ENCODE results near the gene BBS9. TPM values are rescaled to one million over a fixed set of nuclear protein-coding genes. Genes with fewer than 3 reads are reported as not detected.

Gene BBS9
- total RNA-seq, 1 donor from 2014 or later = 22.6 TPM

DNA sequence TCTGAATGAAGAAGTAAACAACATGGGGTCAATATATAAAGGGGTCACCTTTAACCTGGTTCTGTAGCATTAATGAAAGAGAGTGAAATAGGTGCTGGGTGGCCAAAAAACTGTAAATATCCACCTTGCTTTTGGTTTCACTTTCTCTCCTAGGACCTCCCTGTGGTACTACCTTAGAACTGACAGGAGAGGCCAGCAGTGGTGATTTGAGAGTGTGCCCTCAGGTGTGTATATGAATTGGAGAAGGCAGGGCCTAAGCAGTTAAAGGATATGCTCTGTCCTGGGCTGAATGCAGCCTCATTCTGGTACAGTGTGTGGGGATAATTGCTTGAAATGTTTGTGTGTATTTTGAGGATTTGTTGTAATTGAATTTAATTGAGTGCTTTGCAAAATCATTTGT, 62.0 kb downstream of the BBS9 start:
- no peaks in the 10 kb centered on the region for H3K9me3 Mint-ChIP-seq (ENCODE audit: unreplicated experiment)
- H3K4me1 Mint-ChIP-seq (ENCODE audit: unreplicated experiment) = no peaks in the 10 kb centered on the region
- H3K36me3 Mint-ChIP-seq (ENCODE audit: unreplicated experiment) = peaks cover 3% of the 10 kb centered on the region
- DNase-seq (ENCODE audit: extremely low spot score, unreplicated experiment) = no peak
- TF ChIP-seq, protein P1, sequence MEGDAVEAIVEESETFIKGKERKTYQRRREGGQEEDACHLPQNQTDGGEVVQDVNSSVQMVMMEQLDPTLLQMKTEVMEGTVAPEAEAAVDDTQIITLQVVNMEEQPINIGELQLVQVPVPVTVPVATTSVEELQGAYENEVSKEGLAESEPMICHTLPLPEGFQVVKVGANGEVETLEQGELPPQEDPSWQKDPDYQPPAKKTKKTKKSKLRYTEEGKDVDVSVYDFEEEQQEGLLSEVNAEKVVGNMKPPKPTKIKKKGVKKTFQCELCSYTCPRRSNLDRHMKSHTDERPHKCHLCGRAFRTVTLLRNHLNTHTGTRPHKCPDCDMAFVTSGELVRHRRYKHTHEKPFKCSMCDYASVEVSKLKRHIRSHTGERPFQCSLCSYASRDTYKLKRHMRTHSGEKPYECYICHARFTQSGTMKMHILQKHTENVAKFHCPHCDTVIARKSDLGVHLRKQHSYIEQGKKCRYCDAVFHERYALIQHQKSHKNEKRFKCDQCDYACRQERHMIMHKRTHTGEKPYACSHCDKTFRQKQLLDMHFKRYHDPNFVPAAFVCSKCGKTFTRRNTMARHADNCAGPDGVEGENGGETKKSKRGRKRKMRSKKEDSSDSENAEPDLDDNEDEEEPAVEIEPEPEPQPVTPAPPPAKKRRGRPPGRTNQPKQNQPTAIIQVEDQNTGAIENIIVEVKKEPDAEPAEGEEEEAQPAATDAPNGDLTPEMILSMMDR (IDR thresholded peaks at IDR 0.05) = no peak
- H3K4me3 Mint-ChIP-seq (ENCODE audit: unreplicated experiment) = no peak overlapping the region
- H3K27me3 Mint-ChIP-seq (ENCODE audit: unreplicated experiment) = no peaks in the 10 kb centered on the region
- no peak overlapping the region for H3K27ac Mint-ChIP-seq (ENCODE audit: unreplicated experiment)

DNA sequence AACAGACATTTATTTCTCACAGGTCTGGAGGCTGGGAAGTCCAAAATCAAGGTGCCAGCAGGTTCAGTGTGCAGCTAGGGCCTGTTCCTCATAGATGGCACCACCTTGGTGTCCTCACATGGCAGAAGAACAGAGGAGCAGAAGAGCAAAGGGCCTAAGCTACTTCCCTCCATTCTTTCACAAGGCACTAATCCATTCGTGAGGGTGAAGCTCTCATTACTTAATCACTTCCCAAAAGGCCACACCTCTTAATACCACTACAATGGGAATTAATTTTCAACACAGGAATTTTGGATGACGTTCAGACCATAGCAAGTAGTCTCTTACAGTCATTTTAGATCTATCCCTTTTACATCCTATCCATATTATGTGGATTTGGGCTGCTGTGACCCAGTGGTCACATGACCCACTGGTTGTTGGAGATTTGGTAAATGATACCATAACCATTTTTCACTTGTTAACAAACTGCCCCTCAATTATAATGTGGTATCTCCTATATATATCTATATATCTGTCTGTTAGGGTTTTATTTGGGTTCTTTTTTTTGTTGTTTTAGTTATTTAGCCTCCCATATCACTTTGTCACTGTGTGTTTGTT, 63.4 kb downstream of the BBS9 start:
- TF ChIP-seq, protein P1 (IDR thresholded peaks at IDR 0.05) = no peak
- Mint-ChIP-seq H3K9me3 (ENCODE audit: unreplicated experiment) (no peaks in the 10 kb centered on the region), H3K4me1 (ENCODE audit: unreplicated experiment) (no peaks in the 10 kb centered on the region), H3K27me3 (ENCODE audit: unreplicated experiment) (no peaks in the 10 kb centered on the region), H3K27ac (ENCODE audit: unreplicated experiment) (no peak overlapping the region), H3K36me3 (ENCODE audit: unreplicated experiment) (peaks cover 3% of the 10 kb centered on the region), H3K4me3 (ENCODE audit: unreplicated experiment) (no peak overlapping the region)
- no peak for DNase-seq (ENCODE audit: extremely low spot score, unreplicated experiment)

DNA sequence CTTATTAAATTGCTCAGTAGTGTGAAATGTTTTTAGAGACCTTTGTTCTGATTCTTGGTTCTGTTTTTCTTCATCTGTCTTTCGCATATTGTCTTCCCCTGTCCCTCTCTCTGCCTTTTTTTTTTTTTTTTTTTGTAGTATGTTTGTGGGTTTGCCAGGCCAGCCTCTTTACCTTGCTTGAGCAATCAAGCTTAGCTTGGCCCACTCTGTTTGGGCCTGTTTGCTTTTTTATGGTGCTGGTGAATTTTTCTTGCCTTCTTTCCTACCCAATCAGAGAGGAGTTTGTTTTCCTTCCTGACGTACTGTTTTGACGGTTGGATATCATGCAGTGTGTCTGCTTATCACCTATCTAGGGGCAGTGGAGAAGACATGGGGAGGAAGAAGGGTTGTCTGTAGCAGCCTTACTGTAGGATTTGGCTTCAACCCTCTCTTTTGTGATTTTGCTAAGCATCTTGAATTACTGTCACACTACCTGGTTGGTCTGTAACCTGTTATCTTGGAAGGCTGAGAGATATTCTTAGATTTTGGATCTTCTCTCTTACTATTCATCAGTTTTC, 64.0 kb downstream of the BBS9 start:
- peaks cover 3% of the 10 kb centered on the region for H3K36me3 Mint-ChIP-seq (ENCODE audit: unreplicated experiment)
- H3K4me1 Mint-ChIP-seq (ENCODE audit: unreplicated experiment) = peaks cover 3% of the 10 kb centered on the region
- H3K4me3 Mint-ChIP-seq (ENCODE audit: unreplicated experiment) = no peak overlapping the region
- no peak overlapping the region for H3K27ac Mint-ChIP-seq (ENCODE audit: unreplicated experiment)
- no peaks in the 10 kb centered on the region for H3K9me3 Mint-ChIP-seq (ENCODE audit: unreplicated experiment)
- TF ChIP-seq, protein P1 (IDR thresholded peaks at IDR 0.05) = no peak
- H3K27me3 Mint-ChIP-seq (ENCODE audit: unreplicated experiment) = no peaks in the 10 kb centered on the region
- no peak for DNase-seq (ENCODE audit: extremely low spot score, unreplicated experiment)

DNA sequence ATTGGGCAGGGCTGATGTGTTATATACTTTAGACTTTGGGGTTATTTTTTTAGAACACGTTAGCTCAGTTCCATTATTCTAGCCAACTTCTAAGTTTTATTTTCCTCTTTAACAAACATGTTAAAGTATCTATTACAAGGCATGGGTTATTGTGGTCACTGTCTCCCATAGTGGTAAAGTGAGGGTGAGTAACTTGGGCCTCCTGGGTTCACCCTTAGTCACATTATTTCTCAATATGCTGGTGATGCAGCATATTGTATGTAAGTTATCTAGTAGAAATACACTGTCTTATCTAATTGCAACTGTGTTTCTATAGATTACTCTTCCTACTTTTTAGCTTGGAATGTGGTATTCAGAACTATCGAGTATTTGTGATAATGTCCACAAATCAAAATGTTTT, 65.9 kb downstream of the BBS9 start:
- Mint-ChIP-seq H3K36me3 (ENCODE audit: unreplicated experiment) (no peaks in the 10 kb centered on the region), H3K4me1 (ENCODE audit: unreplicated experiment) (peaks cover 4% of the 10 kb centered on the region), H3K27ac (ENCODE audit: unreplicated experiment) (no peak overlapping the region), H3K9me3 (ENCODE audit: unreplicated experiment) (no peaks in the 10 kb centered on the region), H3K4me3 (ENCODE audit: unreplicated experiment) (no peak overlapping the region), H3K27me3 (ENCODE audit: unreplicated experiment) (no peaks in the 10 kb centered on the region)
- no peak for DNase-seq (ENCODE audit: extremely low spot score, unreplicated experiment)
- TF ChIP-seq, protein P1 (IDR thresholded peaks at IDR 0.05) = no peak

DNA sequence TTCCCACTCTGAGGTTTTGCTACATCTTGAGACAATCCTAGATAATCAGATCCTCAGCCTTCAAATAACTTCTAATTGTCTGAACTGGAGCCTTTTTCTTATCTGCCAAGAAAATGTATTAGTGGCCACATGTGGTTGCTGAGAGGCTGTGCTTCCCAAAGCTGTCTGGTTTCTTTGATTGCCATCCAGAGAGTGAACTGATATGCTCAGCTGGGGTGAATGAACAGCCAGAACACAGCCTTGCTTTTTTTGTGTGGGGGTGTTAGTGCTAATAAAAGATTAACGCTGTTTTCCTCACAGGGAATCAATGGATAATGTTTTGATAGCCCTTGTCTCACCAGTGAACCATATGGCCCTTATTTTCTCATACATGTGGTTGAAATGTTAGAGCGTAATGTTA, 66.9 kb downstream of the BBS9 start:
- no peaks in the 10 kb centered on the region for H3K36me3 Mint-ChIP-seq (ENCODE audit: unreplicated experiment)
- H3K27me3 Mint-ChIP-seq (ENCODE audit: unreplicated experiment) = no peaks in the 10 kb centered on the region
- no peak for DNase-seq (ENCODE audit: extremely low spot score, unreplicated experiment)

More for the DNA sequence above, 66.9 kb downstream of the BBS9 start:
- Mint-ChIP-seq H3K9me3 (ENCODE audit: unreplicated experiment) (no peaks in the 10 kb centered on the region), H3K4me3 (ENCODE audit: unreplicated experiment) (no peak overlapping the region), H3K4me1 (ENCODE audit: unreplicated experiment) (peaks cover 4% of the 10 kb centered on the region), H3K27ac (ENCODE audit: unreplicated experiment) (no peak overlapping the region)
- TF ChIP-seq, protein P1 (IDR thresholded peaks at IDR 0.05) = no peak
